Right lobe of liver (tissue), 4 donors: ENCODE measurements around the gene COL28A1.

Source experiments
- POLR2A ChIP-seq: fragments of 450-650 bp; IDR thresholded peaks from one replicate; pipeline ENCODE4 v1.6.1; 2017; ENCODE audit warnings: antibody characterized with exemption, mild to moderate bottlenecking
- TF ChIP-seq, protein P1 (sequence below), 4 donors: fragments of 200-600 bp in 3 of 4; fragments of 450-650 bp in 1 of 4; IDR thresholded peaks; one replicate each; pipeline versions ENCODE4 v1.5.1 to v1.8.0; 2016 to 2022; ENCODE audit warnings: antibody characterized with exemption in 4 of 4, mild to moderate bottlenecking in 2 of 4
- donor health status: DM: no; HTN: no; CAD: no.
- donor health status: DM: no; HTN: no; CAD: no.
- donor health status: DM: no; HTN: yes; CAD: no.

DNA sequence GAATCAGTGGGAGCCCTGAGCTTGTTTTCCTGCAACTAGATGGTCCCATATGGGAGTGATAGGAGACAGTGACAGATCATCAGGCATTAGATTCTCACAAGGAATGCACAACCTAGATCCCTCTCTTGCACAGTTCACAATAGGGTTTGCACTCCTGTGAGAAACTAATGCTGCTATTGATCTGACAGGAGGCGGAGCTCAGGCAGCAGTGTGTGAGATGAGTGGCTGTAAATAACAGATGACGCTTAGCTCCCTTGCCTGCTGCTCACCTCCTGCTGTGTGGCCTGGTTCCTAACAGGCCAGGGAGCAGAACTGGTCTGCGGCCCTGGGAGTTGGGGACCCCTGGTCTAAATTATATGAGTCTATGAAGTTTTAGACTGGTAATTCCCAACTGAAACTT lies 34.9 kb upstream of the COL28A1 start:
- no peak for TF ChIP-seq POLR2A
- TF ChIP-seq, protein P1, sequence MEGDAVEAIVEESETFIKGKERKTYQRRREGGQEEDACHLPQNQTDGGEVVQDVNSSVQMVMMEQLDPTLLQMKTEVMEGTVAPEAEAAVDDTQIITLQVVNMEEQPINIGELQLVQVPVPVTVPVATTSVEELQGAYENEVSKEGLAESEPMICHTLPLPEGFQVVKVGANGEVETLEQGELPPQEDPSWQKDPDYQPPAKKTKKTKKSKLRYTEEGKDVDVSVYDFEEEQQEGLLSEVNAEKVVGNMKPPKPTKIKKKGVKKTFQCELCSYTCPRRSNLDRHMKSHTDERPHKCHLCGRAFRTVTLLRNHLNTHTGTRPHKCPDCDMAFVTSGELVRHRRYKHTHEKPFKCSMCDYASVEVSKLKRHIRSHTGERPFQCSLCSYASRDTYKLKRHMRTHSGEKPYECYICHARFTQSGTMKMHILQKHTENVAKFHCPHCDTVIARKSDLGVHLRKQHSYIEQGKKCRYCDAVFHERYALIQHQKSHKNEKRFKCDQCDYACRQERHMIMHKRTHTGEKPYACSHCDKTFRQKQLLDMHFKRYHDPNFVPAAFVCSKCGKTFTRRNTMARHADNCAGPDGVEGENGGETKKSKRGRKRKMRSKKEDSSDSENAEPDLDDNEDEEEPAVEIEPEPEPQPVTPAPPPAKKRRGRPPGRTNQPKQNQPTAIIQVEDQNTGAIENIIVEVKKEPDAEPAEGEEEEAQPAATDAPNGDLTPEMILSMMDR (IDR thresholded peaks at IDR 0.05), result no peak
